GM18909 (cell line): ENCODE measurements around the gene FBXW8.
"Not testable (repeated sequence)": the region's sequence is repeated elsewhere in the genome, so short reads cannot be mapped to it uniquely, and the experiment has no call there.

Experiments
- ATAC-seq: cut with Tn5 transposase; IDR thresholded peaks from one replicate; pipeline ENCODE4 v1.9.1; 2021; ENCODE audit warnings: mild to moderate bottlenecking; ENCODE audit not compliant: unreplicated experiment, poor library complexity

Gene FBXW8

GRCh38 chr12:117047810-117048584 is 137.2 kb downstream of the FBXW8 start:
- no peak for ATAC-seq

- no peak for ATAC-seq
These were observed 137.8 kb downstream of the FBXW8 start for GRCh38 chr12:117048585-117048904.

GRCh38 chr12:117049295-117049694 is 138.5 kb downstream of the FBXW8 start:
- no peak for ATAC-seq

GRCh38 chr12:117050060-117050459 is 139.3 kb downstream of the FBXW8 start:
- no peak for ATAC-seq

GRCh38 chr12:117051380-117051779 is 140.6 kb downstream of the FBXW8 start:
- no peak for ATAC-seq

- ATAC-seq = no peak
These were observed 141.8 kb downstream of the FBXW8 start for GRCh38 chr12:117052386-117053049.

- no peak for ATAC-seq
These were observed 142.3 kb downstream of the FBXW8 start for GRCh38 chr12:117053050-117053400.

- no peak for ATAC-seq
These were observed 142.9 kb downstream of the FBXW8 start for GRCh38 chr12:117053597-117054201.

- no peak for ATAC-seq
These were observed 143.5 kb downstream of the FBXW8 start for GRCh38 chr12:117054279-117054678.

GRCh38 chr12:117057626-117058025 is 146.9 kb downstream of the FBXW8 start:
- ATAC-seq = not testable (repeated sequence)

- ATAC-seq = no peak
These were observed 147.8 kb downstream of the FBXW8 start for GRCh38 chr12:117058442-117059072.

GRCh38 chr12:117059156-117059555 is 148.4 kb downstream of the FBXW8 start:
- no peak for ATAC-seq

- no peak for ATAC-seq
These were observed 149.6 kb downstream of the FBXW8 start for GRCh38 chr12:117060246-117060928.

- ATAC-seq = no peak
These were observed 150.2 kb downstream of the FBXW8 start for GRCh38 chr12:117060929-117061305.

- no peak for ATAC-seq
These were observed 150.9 kb downstream of the FBXW8 start for GRCh38 chr12:117061555-117062079.

GRCh38 chr12:117063162-117063911 is 152.6 kb downstream of the FBXW8 start:
- ATAC-seq = peak; percentile 51

- ATAC-seq = no peak
These were observed 153.3 kb downstream of the FBXW8 start for GRCh38 chr12:117064049-117064448.

GRCh38 chr12:117064596-117064995 is 153.8 kb downstream of the FBXW8 start:
- ATAC-seq = no peak

GRCh38 chr12:117067016-117067415 is 156.3 kb downstream of the FBXW8 start:
- ATAC-seq = no peak

GRCh38 chr12:117067638-117068037 is 156.9 kb downstream of the FBXW8 start:
- no peak for ATAC-seq
